Fibroblast of lung (primary cell): ENCODE measurements around the gene ARMC9. TPM values are rescaled to one million over a fixed set of nuclear protein-coding genes. Genes with fewer than 3 reads are reported as not detected.

ENCODE experiments used
- DNase-seq, 2 donors: peaks; one replicate each; pipeline versions ENCODE4 v3.0.0 to v3.0.0-alpha.2; 2010; ENCODE audit warnings: low read depth in 2 of 2
- H2AFZ ChIP-seq: 2 replicates; pipeline ENCODE4 v1.5.1; 2012; ENCODE audit warnings: low read length, control low read depth, inconsistent platforms
- H3K27ac ChIP-seq: 2 replicates; pipeline ENCODE4 v1.5.1; 2011; ENCODE audit warnings: low read length, control low read depth; ENCODE audit not compliant: insufficient read depth
- H3K27me3 ChIP-seq: 2 replicates; pipeline ENCODE4 v1.5.1; 2011; ENCODE audit warnings: mild to moderate bottlenecking, low read length; ENCODE audit not compliant: control insufficient read depth, insufficient read depth
- H3K36me3 ChIP-seq: 2 replicates; pipeline ENCODE4 v1.5.1; 2011; ENCODE audit warnings: low read length; ENCODE audit not compliant: control insufficient read depth, insufficient read depth
- H3K4me1 ChIP-seq: 2 replicates; pipeline ENCODE4 v1.5.1; 2011; ENCODE audit warnings: low read length; ENCODE audit not compliant: control insufficient read depth, insufficient read depth; ENCODE audit errors: extremely low read depth
- H3K4me2 ChIP-seq: 2 replicates; pipeline ENCODE4 v1.5.1; 2011; ENCODE audit warnings: low read length, control low read depth; ENCODE audit not compliant: insufficient read depth; ENCODE audit errors: extremely low read depth
- H3K4me3 ChIP-seq, 4 experiments: fragments of 200-600 bp in 1 of 4; sonication (generic) in 1 of 4; replicated peaks in 1 of 4; 2 replicates each; pipeline ENCODE4 v1.5.1; 2011 to 2016; ENCODE audit warnings: low read length in 4 of 4, low read depth in 3 of 4, mild to moderate bottlenecking in 3 of 4, control low read depth in 2 of 4, inconsistent platforms in 1 of 4, mixed read lengths in 1 of 4; ENCODE audit not compliant: insufficient read depth in 1 of 4; ENCODE audit errors: control extremely low read depth in 1 of 4
- H3K79me2 ChIP-seq: 2 replicates; pipeline ENCODE4 v1.5.1; 2012; ENCODE audit warnings: mild to moderate bottlenecking, low read length, inconsistent platforms; ENCODE audit not compliant: control insufficient read depth, insufficient read depth
- H3K9ac ChIP-seq: 2 replicates; pipeline ENCODE4 v1.5.1; 2011; ENCODE audit warnings: mild to moderate bottlenecking, low read length, control low read depth; ENCODE audit not compliant: insufficient read depth
- H3K9me3 ChIP-seq: 2 replicates; pipeline ENCODE4 v1.5.1; 2012; ENCODE audit warnings: low read depth, low read length; ENCODE audit not compliant: control insufficient read depth, insufficient read depth
- H4K20me1 ChIP-seq: 2 replicates; pipeline ENCODE4 v1.5.1; 2011; ENCODE audit warnings: low read length; ENCODE audit not compliant: control insufficient read depth, insufficient read depth; ENCODE audit errors: extremely low read depth
- EZH2 ChIP-seq: IDR thresholded peaks from 2 replicates; pipeline ENCODE4 v1.5.1; 2012; ENCODE audit warnings: low read length, control low read depth, mild to moderate bottlenecking; ENCODE audit errors: missing control alignments
- polyA plus RNA-seq, 2 donors: library from polyadenylated mRNA; depleted of rRNA in 1 of 2; stranded (reverse) in 1 of 2; unstranded in 1 of 2; fragments of >200 nt; gene quantifications; 2 replicates each; pipeline ENCODE4 v1.2.1, GENCODE V29; 2011 to 2012; ENCODE audit warnings: missing spikeins in 1 of 2
- total RNA-seq: library from RNA; depleted of rRNA; stranded (reverse); fragments of >200 nt; gene quantifications from 2 replicates; pipeline ENCODE4 v1.2.1, GENCODE V29; 2014
- TF ChIP-seq, protein P1 (sequence below), 2 donors: IDR thresholded peaks in 1 of 2; conservative IDR thresholded peaks in 1 of 2; 1 replicate in 1 of 2; 2 replicates in 1 of 2; pipeline ENCODE4 v1.5.1; 2011 to 2012; ENCODE audit warnings: low read length in 2 of 2, control low read depth in 1 of 2, inconsistent platforms in 1 of 2, low read depth in 1 of 2, mild to moderate bottlenecking in 1 of 2

Gene ARMC9
- total and polyA plus RNA-seq, 2 donors (not counting 1 experiment from before 2014, with no cell fraction given) = 68.4 to 153 TPM

DNA sequence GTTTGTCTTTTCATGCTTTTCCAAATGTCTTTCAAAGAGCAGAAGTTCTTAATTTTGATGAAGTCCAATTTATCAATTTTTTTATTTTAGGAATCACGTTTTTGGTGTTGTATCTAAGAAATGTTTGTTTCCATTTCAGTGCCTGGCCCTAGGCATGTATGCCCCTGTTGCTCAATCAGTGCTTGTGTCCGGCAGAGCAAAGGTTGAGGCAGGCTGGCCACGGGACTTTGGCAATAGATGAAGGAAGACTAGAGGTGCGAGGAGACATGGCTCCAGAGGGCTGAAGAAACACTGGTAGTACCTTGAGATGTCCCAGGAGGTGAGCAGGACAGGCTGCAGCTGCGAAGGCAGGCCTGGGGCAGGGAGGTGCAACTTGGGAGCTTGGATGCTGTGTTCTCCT lies 187.0 kb downstream of the ARMC9 start:
- no peaks in the 10 kb centered on the region for H4K20me1 ChIP-seq
- no peak for TF ChIP-seq EZH2
- TF ChIP-seq, protein P1, sequence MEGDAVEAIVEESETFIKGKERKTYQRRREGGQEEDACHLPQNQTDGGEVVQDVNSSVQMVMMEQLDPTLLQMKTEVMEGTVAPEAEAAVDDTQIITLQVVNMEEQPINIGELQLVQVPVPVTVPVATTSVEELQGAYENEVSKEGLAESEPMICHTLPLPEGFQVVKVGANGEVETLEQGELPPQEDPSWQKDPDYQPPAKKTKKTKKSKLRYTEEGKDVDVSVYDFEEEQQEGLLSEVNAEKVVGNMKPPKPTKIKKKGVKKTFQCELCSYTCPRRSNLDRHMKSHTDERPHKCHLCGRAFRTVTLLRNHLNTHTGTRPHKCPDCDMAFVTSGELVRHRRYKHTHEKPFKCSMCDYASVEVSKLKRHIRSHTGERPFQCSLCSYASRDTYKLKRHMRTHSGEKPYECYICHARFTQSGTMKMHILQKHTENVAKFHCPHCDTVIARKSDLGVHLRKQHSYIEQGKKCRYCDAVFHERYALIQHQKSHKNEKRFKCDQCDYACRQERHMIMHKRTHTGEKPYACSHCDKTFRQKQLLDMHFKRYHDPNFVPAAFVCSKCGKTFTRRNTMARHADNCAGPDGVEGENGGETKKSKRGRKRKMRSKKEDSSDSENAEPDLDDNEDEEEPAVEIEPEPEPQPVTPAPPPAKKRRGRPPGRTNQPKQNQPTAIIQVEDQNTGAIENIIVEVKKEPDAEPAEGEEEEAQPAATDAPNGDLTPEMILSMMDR (conservative IDR thresholded peaks at IDR 0.05 in 1 of 2, IDR thresholded peaks at IDR 0.05 in 1 of 2; ENCODE audit: low read depth in 1 of 2, low read length in 2 of 2) = no peak
- H3K4me1 ChIP-seq = no peaks in the 10 kb centered on the region
- DNase-seq = no peak
- H3K36me3 ChIP-seq = no peaks in the 10 kb centered on the region
- H3K9ac ChIP-seq = no peak overlapping the region
- H2AFZ ChIP-seq = no peak overlapping the region
- H3K9me3 ChIP-seq = no peaks in the 10 kb centered on the region
- no peaks in the 10 kb centered on the region for H3K79me2 ChIP-seq
- no peak overlapping the region for H3K4me2 ChIP-seq
- H3K4me3 ChIP-seq = no peak overlapping the region
- H3K27ac ChIP-seq = no peak overlapping the region
- no peaks in the 10 kb centered on the region for H3K27me3 ChIP-seq

DNA sequence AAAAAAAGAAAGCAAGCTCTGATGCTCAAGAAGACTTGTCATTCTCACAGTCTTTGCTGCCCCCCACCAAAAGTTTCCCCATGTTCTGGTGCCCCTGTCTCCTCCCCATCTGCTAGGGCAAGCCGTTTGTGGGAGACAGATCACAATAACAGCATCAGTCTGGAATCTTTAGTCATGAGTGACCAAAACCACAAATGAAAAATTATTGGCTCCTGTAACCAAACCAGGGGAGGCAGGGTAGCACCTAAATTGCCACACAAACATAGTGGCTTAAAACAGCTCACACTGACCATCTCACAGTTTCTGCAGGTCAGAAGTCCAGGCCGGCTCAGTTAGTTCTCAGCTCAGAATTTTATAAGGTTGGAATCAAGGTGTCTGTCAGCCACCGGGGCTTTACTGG lies 188.0 kb downstream of the ARMC9 start:
- Histone ChIP-seq H4K20me1 (no peaks in the 10 kb centered on the region), H3K79me2 (no peaks in the 10 kb centered on the region), H3K36me3 (no peaks in the 10 kb centered on the region), H3K27ac (no peak overlapping the region), H3K4me3 (no peak overlapping the region), H3K27me3 (no peaks in the 10 kb centered on the region), H3K4me2 (peak overlapping the region; percentile 17), H3K9ac (no peak overlapping the region), H2AFZ (no peak overlapping the region), H3K9me3 (no peaks in the 10 kb centered on the region), H3K4me1 (no peaks in the 10 kb centered on the region)
- no peak for TF ChIP-seq EZH2
- peak; percentile 55 to 90 for DNase-seq

DNA sequence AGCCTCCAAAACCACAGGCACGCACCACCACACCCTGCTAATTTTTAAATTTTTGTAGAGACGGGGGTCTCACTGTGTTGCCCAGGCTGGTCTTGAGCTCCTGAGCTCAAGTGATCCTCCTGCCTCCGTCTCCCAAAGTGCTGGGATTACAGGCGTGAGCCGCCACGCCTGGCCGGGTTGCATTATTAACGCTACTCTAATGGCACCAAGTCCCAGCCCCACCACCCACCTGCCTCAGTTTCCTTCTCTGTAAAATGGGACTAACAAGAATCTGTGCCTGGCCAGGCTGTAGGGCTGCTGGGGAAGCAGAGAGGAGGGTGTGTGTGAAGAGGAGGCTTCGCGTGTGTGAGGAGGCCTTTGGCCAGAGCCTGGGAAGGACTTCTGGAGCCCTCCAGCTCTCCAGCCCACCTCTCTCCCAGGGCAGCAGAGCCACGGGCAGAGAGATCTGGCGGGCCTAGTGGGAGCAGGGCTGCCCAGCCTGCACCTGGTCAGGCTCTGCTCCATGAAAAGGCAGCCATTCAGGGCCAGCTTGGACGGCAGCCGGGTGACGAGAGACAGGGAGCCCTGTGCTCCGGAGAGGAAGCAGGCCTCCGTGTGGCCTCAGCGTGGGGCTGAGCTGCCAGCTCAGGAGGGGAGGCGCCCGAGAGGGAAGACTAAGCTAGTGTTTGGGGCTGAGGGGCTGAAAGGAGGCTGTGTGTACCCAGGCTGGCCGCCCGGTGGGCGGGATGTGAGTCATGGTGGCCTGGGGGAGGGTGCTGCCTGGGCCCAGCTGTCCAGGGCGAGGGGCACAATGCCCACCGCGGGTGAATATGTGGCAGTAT lies 189.7 kb downstream of the ARMC9 start:
- Histone ChIP-seq H3K4me1 (no peaks in the 10 kb centered on the region), H3K27ac (no peak overlapping the region)

More for the DNA sequence above, 189.7 kb downstream of the ARMC9 start:
- DNase-seq = peak; percentile 56 to 71
- no peak for TF ChIP-seq EZH2
- TF ChIP-seq, protein P1 (conservative IDR thresholded peaks at IDR 0.05 in 1 of 2, IDR thresholded peaks at IDR 0.05 in 1 of 2; ENCODE audit: low read depth in 1 of 2, low read length in 2 of 2) = no peak
- Histone ChIP-seq H2AFZ (no peak overlapping the region), H4K20me1 (no peaks in the 10 kb centered on the region), H3K4me3 (no peak overlapping the region), H3K9me3 (no peaks in the 10 kb centered on the region), H3K9ac (no peak overlapping the region), H3K36me3 (no peaks in the 10 kb centered on the region), H3K4me2 (no peak overlapping the region), H3K27me3 (no peaks in the 10 kb centered on the region), H3K79me2 (no peaks in the 10 kb centered on the region)
